IPS-20b (cell line): ENCODE results near the gene DDX27.
A peak's percentile ranks its signal among the peaks of the same experiment; 100 is the strongest.

Experiments used
- H3K27ac ChIP-seq: one replicate; pipeline ENCODE4 v1.5.1; 2013; ENCODE audit warnings: low read length
- H3K27me3 ChIP-seq: 2 replicates; pipeline ENCODE4 v1.6.1; 2013; ENCODE audit warnings: mild to moderate bottlenecking, low read length, inconsistent platforms; ENCODE audit not compliant: insufficient read depth
- H3K36me3 ChIP-seq: 2 replicates; pipeline ENCODE4 v1.6.1; 2013; ENCODE audit warnings: low read depth, mild to moderate bottlenecking, inconsistent platforms, low read length, moderate library complexity; ENCODE audit not compliant: insufficient read depth
- H3K4me1 ChIP-seq: 2 replicates; pipeline ENCODE4 v1.6.1; 2013; ENCODE audit warnings: mild to moderate bottlenecking, control low read depth, inconsistent platforms, low read length, moderate library complexity; ENCODE audit not compliant: insufficient read depth
- H3K4me3 ChIP-seq: 2 replicates; pipeline ENCODE4 v1.5.1; 2013; ENCODE audit warnings: mild to moderate bottlenecking, low read length, inconsistent platforms
- H3K9ac ChIP-seq: 2 replicates; pipeline ENCODE4 v1.6.1; 2013; ENCODE audit warnings: low read depth, mild to moderate bottlenecking, inconsistent platforms, low read length, moderate library complexity
- H3K9me3 ChIP-seq: 2 replicates; pipeline ENCODE4 v1.6.1; 2013; ENCODE audit warnings: mild to moderate bottlenecking, low read depth, low read length, inconsistent platforms; ENCODE audit not compliant: insufficient read depth

DDX27 gene

GRCh38 chr20:49281913-49282467, 62.8 kb downstream of the DDX27 start:
- H3K36me3 ChIP-seq: peaks cover 85% of the 10 kb centered on the region
- 0 out of 2 replicates have a peak, but pooled peaks cover 4% of the 10 kb centered on the region for H3K9me3 ChIP-seq
- peaks cover 10% of the 10 kb centered on the region for H3K4me1 ChIP-seq
- H3K27me3 ChIP-seq: no peaks in the 10 kb centered on the region
- H3K9ac ChIP-seq: peak overlapping the region; percentile 99
- H3K4me3 ChIP-seq: peak overlapping the region; percentile 95
- H3K27ac ChIP-seq: no peak overlapping the region

DNA sequence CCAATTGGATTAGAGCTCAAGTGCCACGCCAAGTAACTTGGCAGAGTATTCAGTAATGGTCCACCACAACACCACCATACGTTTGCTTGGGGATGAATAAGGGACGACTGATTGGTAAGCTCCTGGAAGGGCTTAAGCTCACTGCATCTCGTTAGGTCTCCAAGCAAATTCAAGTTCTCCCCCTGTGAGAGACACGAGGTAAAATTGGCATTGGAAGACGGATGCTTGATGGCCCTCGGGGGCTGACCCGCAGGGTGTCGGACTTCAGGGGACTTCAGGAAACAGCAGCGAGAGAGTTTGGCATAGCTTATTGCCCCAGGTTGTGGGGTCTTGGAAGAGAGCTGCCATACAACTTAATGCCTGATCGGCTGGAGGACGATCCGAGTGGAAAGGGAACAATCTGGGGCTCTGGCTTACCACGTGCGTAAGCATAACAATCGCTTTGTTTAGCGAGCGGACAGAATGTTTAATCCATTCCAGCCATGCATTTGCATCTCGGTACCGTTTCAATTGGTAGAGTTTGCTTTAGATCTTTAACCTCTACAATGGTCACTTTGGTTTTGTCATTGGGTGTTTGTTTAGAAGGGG, 63.5 kb downstream of the DDX27 start:
- H3K4me1 ChIP-seq: peaks cover 10% of the 10 kb centered on the region
- H3K9ac ChIP-seq: peak overlapping the region; percentile 99
- no peak overlapping the region for H3K27ac ChIP-seq
- H3K36me3 ChIP-seq: peaks cover 92% of the 10 kb centered on the region
- 0 out of 2 replicates have a peak, but pooled peaks cover 4% of the 10 kb centered on the region for H3K9me3 ChIP-seq
- H3K27me3 ChIP-seq: no peaks in the 10 kb centered on the region
- H3K4me3 ChIP-seq: peak overlapping the region; percentile 95

DNA sequence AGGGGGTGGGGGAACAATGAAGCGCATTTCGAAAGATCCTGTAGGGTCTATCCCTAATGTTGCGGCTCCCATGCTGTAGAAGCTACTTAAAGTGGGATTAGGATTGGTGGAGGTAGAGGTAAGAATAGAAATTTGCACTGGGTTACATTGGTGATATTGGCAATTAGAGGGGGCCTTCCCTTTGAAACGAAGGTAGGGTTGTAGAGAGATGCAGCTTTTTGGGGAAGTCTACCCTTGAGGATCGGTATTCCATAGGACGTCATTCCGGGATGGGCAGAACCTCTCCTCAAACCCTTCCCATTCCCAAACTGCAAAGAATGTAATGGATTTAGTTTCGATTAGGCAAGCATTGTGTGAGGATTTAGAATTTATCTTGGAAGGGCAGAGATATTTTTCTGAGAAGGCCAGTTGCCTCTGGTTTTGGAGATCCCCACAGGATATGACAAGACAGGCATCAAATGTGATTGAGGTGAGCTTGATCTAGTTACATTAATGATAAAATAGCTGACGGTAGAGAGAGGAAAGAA, 64.0 kb downstream of the DDX27 start:
- H3K36me3 ChIP-seq: peaks cover 97% of the 10 kb centered on the region
- H3K27ac ChIP-seq: no peak overlapping the region
- H3K4me3 ChIP-seq: peak overlapping the region; percentile 95
- no peaks in the 10 kb centered on the region for H3K27me3 ChIP-seq
- peak overlapping the region; percentile 99 for H3K9ac ChIP-seq
- 0 out of 2 replicates have a peak, but pooled peaks cover 4% of the 10 kb centered on the region for H3K9me3 ChIP-seq
- H3K4me1 ChIP-seq: peaks cover 12% of the 10 kb centered on the region

DNA sequence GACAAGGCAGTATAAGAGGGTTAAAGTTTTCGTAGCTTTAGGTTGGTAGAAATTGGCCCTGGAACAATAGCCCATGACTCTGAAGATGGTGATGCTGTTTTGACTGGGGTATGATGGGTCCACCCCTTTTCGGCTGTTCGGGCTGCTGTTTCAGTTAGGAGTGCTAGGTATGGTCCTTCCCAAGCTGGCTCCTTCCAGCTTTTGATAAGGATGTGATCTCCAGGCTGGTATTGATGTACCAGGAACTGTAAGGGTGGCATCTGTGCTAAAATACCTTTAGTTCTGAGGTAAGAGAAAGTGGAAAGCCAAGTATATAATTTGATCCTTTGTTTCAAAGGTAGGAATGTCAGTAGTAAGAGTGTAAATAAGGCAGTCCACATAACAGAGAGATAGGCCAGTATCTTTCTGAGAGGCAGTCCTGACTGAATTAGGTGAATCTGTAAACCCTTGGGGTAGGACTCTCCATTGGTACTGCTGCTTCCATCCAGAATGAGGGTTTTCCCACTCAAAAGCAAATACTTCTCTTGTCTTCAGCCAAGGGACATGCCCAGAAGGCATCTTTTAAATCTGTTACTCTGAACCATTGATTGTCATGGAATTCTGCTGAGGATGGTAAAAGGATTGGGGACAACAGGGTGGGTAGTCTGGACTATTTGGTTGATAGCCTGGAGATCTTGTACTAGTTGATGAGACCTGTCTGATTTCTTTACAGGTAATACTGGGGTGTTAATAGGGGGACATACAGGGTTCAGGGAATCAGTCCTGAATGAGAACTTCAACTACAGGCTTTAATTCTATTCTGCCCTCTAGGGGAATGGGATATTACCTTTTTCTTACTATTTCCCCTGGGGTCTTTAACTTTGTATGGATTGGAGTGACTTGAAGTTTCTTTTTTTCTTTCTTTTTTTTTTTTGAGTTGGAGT, 64.7 kb downstream of the DDX27 start:
- Histone ChIP-seq H3K9me3 (0 out of 2 replicates have a peak, but pooled peaks cover 4% of the 10 kb centered on the region), H3K9ac (peak overlapping the region; percentile 99), H3K36me3 (peaks cover 100% of the 10 kb centered on the region), H3K4me3 (peak overlapping the region; percentile 95), H3K4me1 (peaks cover 12% of the 10 kb centered on the region), H3K27me3 (no peaks in the 10 kb centered on the region), H3K27ac (no peak overlapping the region)

DNA sequence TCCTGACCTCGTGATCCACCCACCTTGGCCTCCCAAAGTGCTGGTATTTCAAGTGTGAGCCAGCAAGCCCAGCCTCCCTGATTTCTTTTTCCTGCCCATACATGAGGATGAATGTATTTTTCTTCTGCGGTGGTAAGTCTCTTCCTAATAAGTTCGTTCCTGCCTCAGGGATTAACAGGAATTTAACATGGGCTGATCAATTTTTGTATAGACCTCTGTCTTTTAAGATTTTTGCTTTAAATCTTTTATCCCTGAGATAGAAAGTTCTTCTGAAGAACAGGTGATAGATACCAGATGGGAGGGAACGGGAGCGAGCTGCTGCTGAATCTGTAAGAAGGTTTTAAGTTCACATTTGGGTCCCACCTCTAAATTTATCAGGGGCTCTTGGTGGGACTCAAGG, 65.6 kb downstream of the DDX27 start:
- H3K4me3 ChIP-seq: peak overlapping the region; percentile 95
- H3K9me3 ChIP-seq: 0 out of 2 replicates have a peak, but pooled peaks cover 4% of the 10 kb centered on the region
- no peaks in the 10 kb centered on the region for H3K27me3 ChIP-seq
- H3K27ac ChIP-seq: no peak overlapping the region
- H3K36me3 ChIP-seq: peaks cover 100% of the 10 kb centered on the region
- H3K9ac ChIP-seq: peak overlapping the region; percentile 5; the same call in 1 of the 2 replicates
- H3K4me1 ChIP-seq: peaks cover 12% of the 10 kb centered on the region

- Histone ChIP-seq H3K27ac (no peak overlapping the region), H3K4me3 (peak overlapping the region; percentile 95), H3K9ac (peak overlapping the region; percentile 5; the same call in 1 of the 2 replicates), H3K4me1 (peaks cover 12% of the 10 kb centered on the region), H3K9me3 (no peaks in the 10 kb centered on the region), H3K27me3 (no peaks in the 10 kb centered on the region), H3K36me3 (peaks cover 100% of the 10 kb centered on the region)
Observed at GRCh38 chr20:49285233-49285668, 66.0 kb downstream of the DDX27 start.

DNA sequence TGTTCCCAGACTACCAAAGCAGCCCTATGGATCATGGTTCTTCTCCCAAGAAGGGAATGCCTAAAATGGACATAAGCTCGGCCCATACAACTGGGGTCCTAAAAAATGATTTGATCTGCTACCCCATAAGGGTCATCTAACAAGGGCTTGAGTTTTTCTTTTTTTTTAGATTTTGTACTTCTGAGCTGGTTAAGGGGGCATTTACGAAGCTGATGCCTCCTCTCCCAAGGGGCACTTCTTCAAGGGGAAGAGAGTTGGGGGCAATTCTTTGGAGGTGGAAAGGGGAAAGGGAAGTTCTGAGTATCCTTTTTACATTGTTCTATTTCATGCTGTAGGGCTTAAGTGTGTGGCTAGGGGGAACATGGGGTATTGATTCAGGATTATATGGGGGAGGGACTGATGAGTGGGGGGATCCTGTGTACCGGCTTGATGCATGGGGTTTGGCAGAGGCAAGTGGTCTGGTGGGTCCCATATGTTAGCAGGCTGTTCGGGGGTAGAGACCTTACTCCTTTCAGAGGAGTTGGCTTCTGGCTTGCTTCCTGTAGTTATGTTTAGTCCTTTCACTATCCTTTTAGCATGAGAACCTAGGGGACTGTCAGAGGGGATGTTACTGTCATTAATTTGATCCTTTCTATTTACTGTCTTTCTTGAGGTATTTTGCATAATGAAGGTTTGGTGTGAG, 66.7 kb downstream of the DDX27 start:
- H3K27ac ChIP-seq: no peak overlapping the region
- H3K4me1 ChIP-seq: peaks cover 12% of the 10 kb centered on the region
- H3K27me3 ChIP-seq: no peaks in the 10 kb centered on the region
- H3K4me3 ChIP-seq: peak overlapping the region; percentile 95
- H3K9me3 ChIP-seq: no peaks in the 10 kb centered on the region
- peaks cover 97% of the 10 kb centered on the region for H3K36me3 ChIP-seq
- peak overlapping the region; percentile 41 for H3K9ac ChIP-seq

DNA sequence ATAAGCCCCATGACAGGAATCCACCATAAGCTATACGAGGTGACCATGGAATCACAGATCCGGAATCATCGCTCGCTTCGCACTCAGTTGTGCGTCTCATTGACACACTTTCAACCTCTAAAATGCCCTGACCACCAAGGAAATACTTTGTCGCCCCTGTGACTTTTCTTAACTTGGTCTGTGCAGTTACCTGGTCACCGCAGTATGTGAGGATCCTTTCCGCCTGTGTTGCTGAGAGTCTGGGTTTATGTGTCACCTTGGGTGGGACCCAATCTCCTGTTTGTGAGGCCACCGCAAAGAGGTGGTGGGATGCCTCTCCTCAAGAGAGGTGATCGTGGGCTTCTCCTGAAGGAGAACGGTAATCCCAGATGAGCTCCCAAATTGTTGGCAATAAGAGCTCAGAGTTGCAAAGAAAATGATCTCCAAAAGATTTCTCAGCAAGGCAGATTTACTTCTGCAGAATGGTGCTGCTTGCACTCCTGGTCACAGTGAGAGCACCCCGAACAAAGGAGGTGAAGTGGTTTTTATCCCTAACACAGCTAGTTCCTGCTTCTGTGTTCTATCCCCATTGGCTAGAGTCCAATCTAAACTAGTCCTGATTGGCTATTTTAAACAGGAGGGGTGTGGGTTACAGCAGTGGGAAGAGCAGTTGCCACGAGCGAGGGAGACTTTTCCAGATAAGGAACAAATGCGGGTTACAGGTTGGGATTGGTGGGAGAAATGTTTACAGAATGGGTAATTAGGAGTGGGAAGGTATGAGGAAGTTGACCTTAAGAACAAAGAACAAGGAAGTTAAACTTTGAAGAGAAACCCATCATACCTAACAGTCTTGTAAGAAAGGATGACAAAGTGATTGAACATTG, 67.7 kb downstream of the DDX27 start:
- peaks cover 95% of the 10 kb centered on the region for H3K36me3 ChIP-seq
- no peaks in the 10 kb centered on the region for H3K9me3 ChIP-seq
- H3K9ac ChIP-seq: peak overlapping the region; percentile 41; the same call in 1 of the 2 replicates
- peak overlapping the region; percentile 19 for H3K27ac ChIP-seq
- H3K4me1 ChIP-seq: peaks cover 12% of the 10 kb centered on the region
- no peaks in the 10 kb centered on the region for H3K27me3 ChIP-seq
- H3K4me3 ChIP-seq: peak overlapping the region; percentile 95

- H3K27me3 ChIP-seq: no peaks in the 10 kb centered on the region
- peaks cover 12% of the 10 kb centered on the region for H3K4me1 ChIP-seq
- peaks cover 92% of the 10 kb centered on the region for H3K36me3 ChIP-seq
- H3K9me3 ChIP-seq: no peaks in the 10 kb centered on the region
- H3K4me3 ChIP-seq: peak overlapping the region; percentile 95
- H3K9ac ChIP-seq: peak overlapping the region; percentile 41; the same call in 1 of the 2 replicates
- H3K27ac ChIP-seq: peak overlapping the region; percentile 19
Observed at GRCh38 chr20:49287555-49288249, 68.5 kb downstream of the DDX27 start.

- peaks cover 16% of the 10 kb centered on the region for H3K4me1 ChIP-seq
- H3K9me3 ChIP-seq: no peaks in the 10 kb centered on the region
- peaks cover 86% of the 10 kb centered on the region for H3K36me3 ChIP-seq
- no peak overlapping the region for H3K4me3 ChIP-seq
- H3K9ac ChIP-seq: peak overlapping the region; percentile 24; the same call in 1 of the 2 replicates
- no peak overlapping the region for H3K27ac ChIP-seq
- no peaks in the 10 kb centered on the region for H3K27me3 ChIP-seq
Observed at GRCh38 chr20:49288250-49288751, 69.1 kb downstream of the DDX27 start.
